Panc1 (cell line): ENCODE measurements around the gene DNASE2B. TPM values are rescaled to one million over a fixed set of nuclear protein-coding genes. Genes with fewer than 3 reads are reported as not detected.

ENCODE experiments used
- ATAC-seq: fragments of 200-7000 bp; cut with Tn5 transposase; 2 replicates; pipeline ENCODE4 v1.9.1; 2020; ENCODE audit warnings: mild to moderate bottlenecking, moderate library complexity
- BruUV-seq: library from RNA; stranded (reverse); fragments of 400-500 nt; replicated peaks from 2 replicates; lab custom pipeline; 2021; lab: Mats Ljungman, UMichigan
- CTCF ChIA-PET: fragments of 300-600 bp; sonication (Branson Sonifier 250); formaldehyde crosslinking; loops from one replicate; lab custom pipeline; 2022; ENCODE audit warnings: antibody characterized with exemption; lab: Charles Lee
- POLR2A ChIA-PET: fragments of 300-600 bp; sonication (Branson Sonifier 250); formaldehyde crosslinking; loops from one replicate; lab custom pipeline; 2022; ENCODE audit warnings: antibody characterized with exemption; lab: Charles Lee
- DNase-seq: peaks from one replicate; pipeline ENCODE4 v3.0.0-alpha.2; 2010; ENCODE audit warnings: low read depth, low spot score
- H3K27ac ChIP-seq: 2 replicates; pipeline ENCODE4 v1.5.1; 2011; ENCODE audit warnings: mild to moderate bottlenecking, low read length, inconsistent platforms
- H3K27me3 ChIP-seq: fragments of 200-500 bp; sonication (Bioruptor generic); 2 replicates; pipeline ENCODE4 v1.6.0; 2014; ENCODE audit warnings: low read length, inconsistent platforms; ENCODE audit not compliant: control insufficient read depth, insufficient read depth
- H3K36me3 ChIP-seq: fragments of 200-500 bp; sonication (Bioruptor generic); 2 replicates; pipeline ENCODE4 v1.5.1; 2014; ENCODE audit warnings: inconsistent platforms, mild to moderate bottlenecking, low read length, moderate library complexity; ENCODE audit not compliant: control insufficient read depth, insufficient read depth
- H3K4me1 ChIP-seq: 2 replicates; pipeline ENCODE4 v1.5.1; 2011; ENCODE audit warnings: inconsistent platforms, mild to moderate bottlenecking, low read length, moderate library complexity; ENCODE audit not compliant: control insufficient read depth, insufficient read depth
- H3K4me3 ChIP-seq, 2 experiments: 2 replicates each; pipeline ENCODE4 v1.5.1; 2011 to 2012; ENCODE audit warnings: low read depth in 2 of 2, low read length in 2 of 2, mild to moderate bottlenecking in 2 of 2, inconsistent platforms in 1 of 2, moderate library complexity in 1 of 2
- H3K9me3 ChIP-seq: fragments of 200-500 bp; sonication (Bioruptor generic); 2 replicates; pipeline ENCODE4 v1.5.1; 2014; ENCODE audit warnings: low read depth, mild to moderate bottlenecking, inconsistent platforms, low read length, moderate library complexity; ENCODE audit not compliant: control insufficient read depth, insufficient read depth
- CTCF ChIP-seq: fragments of 450-650 bp; IDR thresholded peaks from 2 replicates; pipeline ENCODE4 v1.5.1; 2017; ENCODE audit warnings: mild to moderate bottlenecking
- POLR2AphosphoS5 ChIP-seq: IDR thresholded peaks from 2 replicates; pipeline ENCODE4 v1.6.1; 2012; ENCODE audit warnings: mild to moderate bottlenecking, low read depth, low read length, moderate library complexity
- REST ChIP-seq, 2 experiments: IDR thresholded peaks; 2 replicates each; pipeline ENCODE4 v1.6.1; 2011 to 2012; ENCODE audit warnings: low read depth in 2 of 2, control low read depth in 1 of 2, low read length in 1 of 2, mild to moderate bottlenecking in 1 of 2, moderate library complexity in 1 of 2; ENCODE audit not compliant: insufficient read depth in 1 of 2
- SIN3A ChIP-seq: IDR thresholded peaks from 2 replicates; pipeline ENCODE4 v1.6.1; 2012; ENCODE audit warnings: low read depth, mild to moderate bottlenecking, low read length, moderate library complexity, borderline replicate concordance; ENCODE audit not compliant: insufficient read depth
- TCF7L2 ChIP-seq: IDR thresholded peaks from 2 replicates; pipeline ENCODE4 v1.6.1; 2011; ENCODE audit warnings: mild to moderate bottlenecking, low read depth, low read length, inconsistent platforms
- in situ Hi-C: cut with HindIII; loops from 2 replicates; pipeline ENCODE4 v1.10.0; 2016; ENCODE audit warnings: low sequenced_read_pairs, low pct_unique_long_range_greater_than_20kb
- intact Hi-C: fragments of 100-400 bp; cut with micrococcal nuclease; formaldehyde crosslinking; loops from one replicate; pipeline ENCODE4 v1.10.0; 2022; ENCODE audit not compliant: unreplicated experiment
- total RNA-seq: library from RNA; stranded (reverse); gene quantifications from one replicate; pipeline ENCODE4 v1.2.1, GENCODE V29; 2021; ENCODE audit not compliant: unreplicated experiment

The DNASE2B gene
- total RNA-seq, 1 experiment from 2014 or later, result not detected

GRCh38 chr1:84374991-84375696 is 23.1 kb upstream of the DNASE2B start:
- ATAC-seq, result no peak
- Histone ChIP-seq H3K4me3 (no peak overlapping the region), H3K36me3 (no peaks in the 10 kb centered on the region), H3K27me3 (no peaks in the 10 kb centered on the region), H3K4me1 (no peaks in the 10 kb centered on the region), H3K27ac (no peak overlapping the region), H3K9me3 (no peaks in the 10 kb centered on the region)
- DNase-seq, result no peak
- BruUV-seq, result no TSS peak
- no peak for TF ChIP-seq TCF7L2
- TF ChIP-seq REST (IDR thresholded peaks at IDR 0.05; ENCODE audit: insufficient read depth in 1 of 2, low read depth in 2 of 2, low read length in 1 of 2), result no peak
- no peak for TF ChIP-seq SIN3A
- no peak for TF ChIP-seq CTCF
- no peak for TF ChIP-seq POLR2AphosphoS5
- intact Hi-C loops (no loop called here), in situ Hi-C loops (no loop called here)
- ChIA-PET CTCF (no interaction called here), POLR2A (no interaction called here)

GRCh38 chr1:84376000-84376910 is 22.0 kb upstream of the DNASE2B start:
- H3K36me3 ChIP-seq, result no peaks in the 10 kb centered on the region
- no peak overlapping the region for H3K4me3 ChIP-seq
- no peaks in the 10 kb centered on the region for H3K4me1 ChIP-seq
- TF ChIP-seq TCF7L2 (no peak), CTCF (no peak), REST (IDR thresholded peaks at IDR 0.05; ENCODE audit: insufficient read depth in 1 of 2, low read depth in 2 of 2, low read length in 1 of 2) (no peak), POLR2AphosphoS5 (no peak), SIN3A (no peak)
- in situ Hi-C loops (no loop called here), intact Hi-C loops (no loop called here)
- DNase-seq (no peak), ATAC-seq (no peak)
- H3K27me3 ChIP-seq, result no peaks in the 10 kb centered on the region
- ChIA-PET POLR2A (no interaction called here), CTCF (no interaction called here)
- H3K27ac ChIP-seq, result no peak overlapping the region
- BruUV-seq, result no TSS peak
- no peaks in the 10 kb centered on the region for H3K9me3 ChIP-seq
